Lower leg skin (tissue), 3 donors: ENCODE measurements around the gene ATG2B.

Experiments used
- CTCF ChIP-seq, 3 donors: fragments of 450-650 bp; IDR thresholded peaks; one replicate each; pipeline ENCODE4 v1.5.1; 2016; ENCODE audit warnings: antibody characterized with exemption in 3 of 3, mild to moderate bottlenecking in 3 of 3, moderate library complexity in 2 of 3
- POLR2A ChIP-seq, 2 donors: fragments of 450-650 bp; IDR thresholded peaks; one replicate each; pipeline ENCODE4 v1.6.1; 2016 to 2017; ENCODE audit warnings: antibody characterized with exemption in 2 of 2, mild to moderate bottlenecking in 1 of 2, moderate library complexity in 1 of 2

GRCh38 chr14:96409701-96410100 lies 46.6 kb upstream of the ATG2B start:
- TF ChIP-seq POLR2A (IDR thresholded peaks at IDR 0.05), result no peak
- no peak for TF ChIP-seq CTCF (IDR thresholded peaks at IDR 0.05)
